Kidney (tissue), 14 donors: ENCODE measurements around the gene MXRA7. TPM values are rescaled to one million over a fixed set of nuclear protein-coding genes. Genes with fewer than 3 reads are reported as not detected.
A peak's percentile ranks its signal among the peaks of the same experiment; 100 is the strongest.

Experiments
- DNase-seq, 5 donors: peaks; one replicate each; pipeline ENCODE4 v3.0.0-alpha.2; 2013 to 2020
- FAIRE-seq: peaks from 2 replicates; lab custom pipeline; 2012; peaks lifted over from hg19 to GRCh38; lab: Jason Lieb, UNC
- H3K27ac ChIP-seq, 2 donors: one replicate each; pipeline ENCODE4 v1.7.0; 2013; ENCODE audit warnings: low read depth in 2 of 2, low read length in 2 of 2, inconsistent platforms in 1 of 2
- H3K27me3 ChIP-seq: one replicate; pipeline ENCODE4 v1.7.1; 2013; ENCODE audit warnings: low read length, inconsistent platforms; ENCODE audit not compliant: control insufficient read depth, insufficient read depth
- H3K36me3 ChIP-seq, 3 donors: one replicate each; pipeline versions ENCODE4 v1.7.0 to v1.7.1; 2013; ENCODE audit warnings: low read length in 3 of 3, control low read depth in 1 of 3, inconsistent platforms in 1 of 3; ENCODE audit not compliant: insufficient read depth in 3 of 3, control insufficient read depth in 2 of 3
- H3K4me1 ChIP-seq, 3 donors: one replicate each; pipeline versions ENCODE4 v1.7.0 to v1.7.1; 2013; ENCODE audit warnings: low read length in 3 of 3, inconsistent platforms in 1 of 3, low read depth in 1 of 3; ENCODE audit not compliant: control insufficient read depth in 2 of 3, insufficient read depth in 2 of 3
- H3K4me3 ChIP-seq, 3 donors: one replicate each; pipeline versions ENCODE4 v1.7.0 to v1.8.1; 2013; ENCODE audit warnings: low read length in 3 of 3, control low read depth in 1 of 3, inconsistent platforms in 1 of 3
- H3K9ac ChIP-seq, 3 donors: one replicate each; pipeline versions ENCODE4 v1.7.0 to v1.7.1; 2013; ENCODE audit warnings: low read length in 3 of 3, control low read depth in 1 of 3, inconsistent platforms in 1 of 3
- H3K9me3 ChIP-seq, 3 donors: one replicate each; pipeline versions ENCODE4 v1.7.0 to v1.7.1; 2013; ENCODE audit warnings: low read length in 3 of 3, control low read depth in 1 of 3, inconsistent platforms in 1 of 3; ENCODE audit not compliant: control insufficient read depth in 2 of 3, insufficient read depth in 1 of 3
- intact Hi-C: fragments of 100-400 bp; cut with DNase I; formaldehyde crosslinking; loops from one replicate; pipeline ENCODE4 v1.11.1; 2022
- polyA plus RNA-seq: library from polyadenylated mRNA; stranded (reverse); fragments of 350-450 nt; fragmentation: Illumina TruSeq; extraction: RNeasy Lipid Tissue Mini Kit (QIAGEN cat#74804); gene quantifications from one replicate; pipeline ENCODE4 v1.2.3, GENCODE V29; 2014; ENCODE audit warnings: low read depth, low replicate concordance; ENCODE audit not compliant: insufficient read depth
- total RNA-seq: library from RNA; stranded (reverse); fragmentation: NEBNext Ultra II Directional; extraction: Animal tissue kit (Norgen Biotek cat#: 25700); gene quantifications from one replicate; pipeline ENCODE4 v1.2.1, GENCODE V29; 2021
- TF ChIP-seq, protein P1 (sequence below): IDR thresholded peaks from 3 replicates; pipeline ENCODE4 v1.5.1; 2012; ENCODE audit warnings: mild to moderate bottlenecking, moderate library complexity, borderline replicate concordance; ENCODE audit not compliant: insufficient read depth; ENCODE audit errors: extremely low read depth
- donor health status: control.
- donor health status: control.
- donor health status: control.
- donor health status: control.
- donor health status: control.
- donor health status: DM: yes; HTN: yes; CAD: no.
- donor health status: Normal renal cell carcinoma (clear cell type).

MXRA7 gene
- total and polyA plus RNA-seq, 2 donors from 2014 or later, result 72.4 to 130 TPM

- peak in 1 of 5 donors; percentile 40 for DNase-seq
- intact Hi-C loops, result no loop called here
- Histone ChIP-seq H3K27ac (no peak overlapping the region), H3K9ac (no peak overlapping the region), H3K36me3 (no peaks in the 10 kb centered on the region), H3K9me3 (no peaks in the 10 kb centered on the region), H3K4me3 (no peak overlapping the region), H3K27me3 (no peaks in the 10 kb centered on the region), H3K4me1 (peaks cover 3 to 13% (median 8%) of the 10 kb centered on the region in 3 donors)
- FAIRE-seq, result no peak
- TF ChIP-seq, protein P1, sequence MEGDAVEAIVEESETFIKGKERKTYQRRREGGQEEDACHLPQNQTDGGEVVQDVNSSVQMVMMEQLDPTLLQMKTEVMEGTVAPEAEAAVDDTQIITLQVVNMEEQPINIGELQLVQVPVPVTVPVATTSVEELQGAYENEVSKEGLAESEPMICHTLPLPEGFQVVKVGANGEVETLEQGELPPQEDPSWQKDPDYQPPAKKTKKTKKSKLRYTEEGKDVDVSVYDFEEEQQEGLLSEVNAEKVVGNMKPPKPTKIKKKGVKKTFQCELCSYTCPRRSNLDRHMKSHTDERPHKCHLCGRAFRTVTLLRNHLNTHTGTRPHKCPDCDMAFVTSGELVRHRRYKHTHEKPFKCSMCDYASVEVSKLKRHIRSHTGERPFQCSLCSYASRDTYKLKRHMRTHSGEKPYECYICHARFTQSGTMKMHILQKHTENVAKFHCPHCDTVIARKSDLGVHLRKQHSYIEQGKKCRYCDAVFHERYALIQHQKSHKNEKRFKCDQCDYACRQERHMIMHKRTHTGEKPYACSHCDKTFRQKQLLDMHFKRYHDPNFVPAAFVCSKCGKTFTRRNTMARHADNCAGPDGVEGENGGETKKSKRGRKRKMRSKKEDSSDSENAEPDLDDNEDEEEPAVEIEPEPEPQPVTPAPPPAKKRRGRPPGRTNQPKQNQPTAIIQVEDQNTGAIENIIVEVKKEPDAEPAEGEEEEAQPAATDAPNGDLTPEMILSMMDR, result no peak
Observed at GRCh38 chr17:76675648-76676047, 35.1 kb downstream of the MXRA7 start.

DNA sequence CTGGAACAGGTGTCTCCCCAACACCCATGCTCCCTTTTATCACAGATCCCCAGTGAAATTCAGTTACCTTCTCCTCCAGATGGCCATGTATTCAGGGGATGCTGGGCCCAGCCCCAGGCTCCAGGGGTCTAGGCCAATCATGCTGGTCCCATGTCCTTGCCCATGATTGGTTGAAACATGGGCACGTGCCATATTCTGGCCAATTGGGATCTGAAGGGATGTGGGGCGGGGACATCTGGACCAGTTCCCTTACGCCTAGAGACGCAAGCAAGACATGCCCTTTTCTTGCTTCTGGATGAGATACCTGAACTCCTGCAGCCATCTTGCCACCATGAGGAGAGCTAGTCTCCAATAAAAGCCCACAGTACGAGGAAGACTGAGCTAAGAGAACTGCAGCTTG, 36.2 kb downstream of the MXRA7 start:
- Histone ChIP-seq H3K4me1 (peaks cover 3 to 13% (median 11%) of the 10 kb centered on the region in 3 donors), H3K9ac (no peak overlapping the region), H3K27ac (no peak overlapping the region), H3K27me3 (no peaks in the 10 kb centered on the region), H3K4me3 (no peak overlapping the region), H3K36me3 (no peaks in the 10 kb centered on the region), H3K9me3 (no peaks in the 10 kb centered on the region)
- FAIRE-seq, result no peak
- intact Hi-C loops, result no loop called here
- DNase-seq, result no peak
- TF ChIP-seq, protein P1, result no peak

- no peak for DNase-seq
- FAIRE-seq, result no peak
- Histone ChIP-seq H3K9me3 (no peaks in the 10 kb centered on the region), H3K27ac (no peak overlapping the region), H3K9ac (no peak overlapping the region), H3K4me3 (no peak overlapping the region), H3K36me3 (no peaks in the 10 kb centered on the region), H3K27me3 (no peaks in the 10 kb centered on the region), H3K4me1 (peaks cover 3 to 13% (median 11%) of the 10 kb centered on the region in 3 donors)
- TF ChIP-seq, protein P1, result no peak
- intact Hi-C loops, result no loop called here
Observed at GRCh38 chr17:76673729-76674128, 37.0 kb downstream of the MXRA7 start.

- no peak overlapping the region for H3K27ac ChIP-seq
- H3K36me3 ChIP-seq, result no peaks in the 10 kb centered on the region
- DNase-seq (no peak), FAIRE-seq (no peak)
- H3K4me3 ChIP-seq, result peak overlapping the region in 1 of 3 donors; percentile 92
- no peaks in the 10 kb centered on the region for H3K27me3 ChIP-seq
- H3K4me1 ChIP-seq, result peaks cover 3 to 13% (median 11%) of the 10 kb centered on the region in 3 donors
- intact Hi-C loops, result no loop called here
- TF ChIP-seq, protein P1, result no peak
- peak overlapping the region in 1 of 3 donors; percentile 94 for H3K9ac ChIP-seq
- no peaks in the 10 kb centered on the region for H3K9me3 ChIP-seq
Observed at GRCh38 chr17:76672892-76673291, 37.9 kb downstream of the MXRA7 start.
